ENCODE results near the gene PPP1R3D. TPM values are rescaled to one million over a fixed set of nuclear protein-coding genes. Genes with fewer than 3 reads are reported as not detected.

PPP1R3D gene
- polyA plus RNA-seq, 1 donor: 8.2 TPM

DNA sequence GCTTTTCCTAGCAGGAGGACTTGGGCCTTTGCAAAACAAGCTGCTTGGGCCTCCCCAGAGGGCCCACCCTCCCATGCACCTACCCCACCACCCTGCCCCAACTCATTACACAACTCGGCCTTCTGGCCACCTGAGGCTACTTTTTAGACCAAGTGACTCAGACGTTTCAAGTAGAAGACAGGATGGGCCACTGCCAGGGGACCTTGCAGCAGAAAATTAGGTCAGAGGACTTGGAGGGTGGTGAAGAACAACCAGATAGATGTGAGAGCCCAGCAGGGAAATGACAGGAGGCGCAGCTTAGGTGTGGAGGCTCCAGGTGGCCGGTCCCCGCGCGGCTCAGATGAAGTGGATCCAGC, 1.4 kb downstream of the PPP1R3D start:
- Histone ChIP-seq H3K27ac (ENCODE audit: low read length) (no peak overlapping the region), H3K4me3 (ENCODE audit: low read length) (no peak overlapping the region), H3K36me3 (ENCODE audit: control insufficient read depth, insufficient read depth, low read length) (peaks cover 3% of the 10 kb centered on the region), H3K4me1 (ENCODE audit: control insufficient read depth, insufficient read depth, low read length) (peaks cover 20% of the 10 kb centered on the region), H3K27me3 (ENCODE audit: control insufficient read depth, insufficient read depth, low read length) (no peaks in the 10 kb centered on the region), H3K9me3 (ENCODE audit: control insufficient read depth, low read depth, low read length) (peaks cover 7% of the 10 kb centered on the region)
- 100% methylated on average over 1 of the region's 7 CpGs for WGBS (ENCODE audit: insufficient coverage, low lambda C conversion rate)
- DNase-seq: peak in 1 of 2 donors; percentile 11

DNA sequence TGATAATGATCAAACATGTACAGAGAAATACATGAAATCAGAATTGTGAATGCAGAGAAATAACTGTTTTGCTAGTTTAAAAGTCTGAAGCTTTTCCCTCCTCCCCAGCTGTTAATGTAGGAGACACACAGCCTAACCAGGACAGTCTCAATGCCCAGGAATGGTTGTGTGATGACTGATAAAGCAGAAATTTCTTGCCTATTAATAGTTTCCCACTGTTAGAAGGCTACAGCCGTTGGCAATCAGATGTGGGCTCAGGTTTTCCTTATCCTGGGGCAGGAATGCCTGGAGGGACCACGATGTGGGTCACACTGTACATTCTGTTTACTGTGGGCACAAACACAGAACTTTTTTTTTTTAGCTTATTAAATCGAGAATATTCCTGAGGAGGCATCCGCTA, 1.9 kb downstream of the PPP1R3D start:
- Histone ChIP-seq H3K36me3 (ENCODE audit: control insufficient read depth, insufficient read depth, low read length) (peaks cover 2% of the 10 kb centered on the region), H3K27ac (ENCODE audit: low read length) (no peak overlapping the region), H3K4me1 (ENCODE audit: control insufficient read depth, insufficient read depth, low read length) (peaks cover 20% of the 10 kb centered on the region), H3K9me3 (ENCODE audit: control insufficient read depth, low read depth, low read length) (peaks cover 10% of the 10 kb centered on the region), H3K4me3 (ENCODE audit: low read length) (no peak overlapping the region), H3K27me3 (ENCODE audit: control insufficient read depth, insufficient read depth, low read length) (no peaks in the 10 kb centered on the region)
- DNase-seq: no peak
- whole genome bisulfite sequencing (ENCODE audit: insufficient coverage, low lambda C conversion rate): no CpG with 5 or more reads among the region's 4 CpGs

DNA sequence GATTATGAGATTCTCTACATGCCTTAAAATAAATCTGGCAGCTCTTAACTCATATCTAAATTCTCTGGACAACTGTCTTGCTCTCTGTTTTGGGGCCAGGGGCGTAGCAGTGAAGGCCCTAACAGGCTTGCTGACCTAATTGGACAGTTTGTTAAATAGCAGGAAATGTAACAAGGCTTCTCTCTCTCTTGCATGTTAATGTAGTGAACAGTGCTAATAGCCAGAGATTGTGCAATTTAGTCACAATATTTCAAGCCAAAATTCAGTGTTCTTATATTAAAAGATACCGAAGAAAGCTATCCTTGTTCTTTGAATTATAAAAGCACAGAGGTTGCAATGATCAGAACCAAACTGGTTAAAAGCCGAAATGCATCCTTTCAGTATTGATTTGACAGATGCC, 3.0 kb downstream of the PPP1R3D start:
- no peak for DNase-seq
- Histone ChIP-seq H3K9me3 (ENCODE audit: control insufficient read depth, low read depth, low read length) (peaks cover 15% of the 10 kb centered on the region), H3K4me1 (ENCODE audit: control insufficient read depth, insufficient read depth, low read length) (peaks cover 18% of the 10 kb centered on the region), H3K27me3 (ENCODE audit: control insufficient read depth, insufficient read depth, low read length) (no peaks in the 10 kb centered on the region), H3K4me3 (ENCODE audit: low read length) (no peak overlapping the region), H3K36me3 (ENCODE audit: control insufficient read depth, insufficient read depth, low read length) (no peaks in the 10 kb centered on the region), H3K27ac (ENCODE audit: low read length) (no peak overlapping the region)
- WGBS (ENCODE audit: insufficient coverage, low lambda C conversion rate): no CpG with 5 or more reads among the region's 3 CpGs

DNA sequence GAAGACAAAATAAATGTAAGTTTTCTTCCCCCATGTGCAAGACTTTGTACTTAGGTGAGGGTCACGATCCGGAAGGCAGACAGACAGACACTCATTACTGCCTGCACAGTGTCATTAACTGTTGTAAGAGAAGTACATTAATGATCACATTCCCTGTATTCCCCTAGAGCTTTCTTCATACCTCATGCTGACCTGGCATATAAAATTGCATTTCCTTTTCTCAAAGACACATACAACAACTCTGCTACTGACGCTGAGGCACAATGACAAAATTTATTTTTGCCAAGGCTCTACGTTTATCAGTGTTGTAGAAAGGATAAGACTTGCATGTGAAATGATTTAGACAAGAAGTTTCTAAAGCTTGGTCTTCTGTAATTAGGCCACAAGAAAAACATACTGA, 3.7 kb downstream of the PPP1R3D start:
- no CpG with 5 or more reads among the region's 4 CpGs for WGBS (ENCODE audit: insufficient coverage, low lambda C conversion rate)
- Histone ChIP-seq H3K27me3 (ENCODE audit: control insufficient read depth, insufficient read depth, low read length) (no peaks in the 10 kb centered on the region), H3K4me1 (ENCODE audit: control insufficient read depth, insufficient read depth, low read length) (peaks cover 11% of the 10 kb centered on the region), H3K36me3 (ENCODE audit: control insufficient read depth, insufficient read depth, low read length) (no peaks in the 10 kb centered on the region), H3K4me3 (ENCODE audit: low read length) (no peak overlapping the region), H3K9me3 (ENCODE audit: control insufficient read depth, low read depth, low read length) (peaks cover 15% of the 10 kb centered on the region), H3K27ac (ENCODE audit: low read length) (no peak overlapping the region)
- peak in 1 of 2 donors; percentile 31 for DNase-seq

DNA sequence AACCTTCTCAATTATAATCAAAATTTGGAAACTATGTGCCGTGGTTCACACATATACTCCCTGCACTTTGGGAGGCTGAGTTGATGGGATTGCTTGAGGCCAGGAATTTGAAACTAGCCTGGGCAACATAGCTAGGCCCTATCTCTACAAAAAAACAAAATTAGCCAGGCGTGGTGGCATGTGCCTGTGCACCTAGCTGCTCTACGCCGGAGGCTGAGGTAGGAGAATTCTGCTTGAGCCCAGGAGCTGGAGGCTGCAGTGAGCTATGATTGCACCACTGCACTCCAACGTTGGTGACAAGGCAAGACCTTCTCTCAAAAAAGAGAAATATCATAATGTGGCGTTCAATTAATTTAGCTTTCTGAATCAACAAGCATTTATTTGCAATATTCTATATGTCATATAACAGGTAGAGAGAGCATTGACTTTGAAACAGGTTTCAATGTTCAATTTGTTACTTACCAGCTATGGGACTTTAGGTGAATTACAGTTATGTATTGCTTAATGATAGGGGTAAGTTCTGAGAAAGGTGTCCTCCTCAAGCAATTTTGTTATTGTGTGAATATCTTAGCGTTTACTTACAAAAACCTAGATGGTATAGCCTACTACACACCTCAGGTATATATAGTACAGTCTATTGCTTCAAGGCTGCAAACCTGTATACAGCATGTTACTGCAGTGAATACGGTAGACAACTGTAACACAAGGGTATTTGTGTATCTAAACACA, 4.5 kb downstream of the PPP1R3D start:
- H3K27me3 ChIP-seq (ENCODE audit: control insufficient read depth, insufficient read depth, low read length): no peaks in the 10 kb centered on the region
- DNase-seq: no peak
- no peak overlapping the region for H3K4me3 ChIP-seq (ENCODE audit: low read length)
- H3K36me3 ChIP-seq (ENCODE audit: control insufficient read depth, insufficient read depth, low read length): no peaks in the 10 kb centered on the region
- H3K27ac ChIP-seq (ENCODE audit: low read length): no peak overlapping the region
- WGBS (ENCODE audit: insufficient coverage, low lambda C conversion rate): 91% methylated on average over 4 of the region's 8 CpGs
- H3K9me3 ChIP-seq (ENCODE audit: control insufficient read depth, low read depth, low read length): peaks cover 15% of the 10 kb centered on the region
- peaks cover 11% of the 10 kb centered on the region for H3K4me1 ChIP-seq (ENCODE audit: control insufficient read depth, insufficient read depth, low read length)

DNA sequence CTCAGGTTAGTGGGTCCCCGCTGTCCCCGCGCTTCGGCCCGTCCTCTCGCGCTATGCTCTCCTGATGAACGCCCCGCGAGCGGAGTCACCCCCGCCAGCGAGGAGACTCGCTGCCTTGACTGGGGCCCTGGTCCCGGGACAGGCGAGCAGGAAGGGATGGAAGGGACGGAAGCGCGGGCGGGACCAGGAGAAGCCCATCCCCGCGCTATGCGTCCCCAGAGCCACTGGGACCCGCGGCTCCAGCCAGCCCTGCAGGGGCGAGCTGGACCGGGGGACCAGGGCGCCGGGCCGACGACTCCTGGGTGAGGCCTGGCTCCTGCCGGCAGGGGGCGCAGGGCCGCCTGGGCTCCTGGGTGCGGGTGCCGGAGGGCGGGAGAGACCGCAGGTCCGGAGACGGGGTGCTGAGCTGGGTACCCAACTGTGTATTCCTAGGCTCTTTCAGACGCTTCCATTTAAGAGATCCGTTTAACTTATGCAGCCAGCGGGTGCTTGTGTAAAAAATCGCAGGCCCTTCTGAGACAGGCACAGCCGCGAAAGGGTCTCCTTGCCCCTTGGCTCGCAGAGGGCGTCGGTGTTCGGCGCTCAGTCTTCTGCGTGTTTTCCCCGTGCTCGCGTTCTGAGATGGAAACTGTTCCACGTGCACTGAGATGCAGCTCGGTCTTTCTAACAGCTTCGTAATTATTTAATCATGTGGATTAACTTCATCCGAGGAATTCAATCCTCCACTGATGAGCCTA, 6.1 kb downstream of the PPP1R3D start:
- H3K27ac ChIP-seq (ENCODE audit: low read length): no peak overlapping the region
- peaks cover 11% of the 10 kb centered on the region for H3K9me3 ChIP-seq (ENCODE audit: control insufficient read depth, low read depth, low read length)

DNA sequence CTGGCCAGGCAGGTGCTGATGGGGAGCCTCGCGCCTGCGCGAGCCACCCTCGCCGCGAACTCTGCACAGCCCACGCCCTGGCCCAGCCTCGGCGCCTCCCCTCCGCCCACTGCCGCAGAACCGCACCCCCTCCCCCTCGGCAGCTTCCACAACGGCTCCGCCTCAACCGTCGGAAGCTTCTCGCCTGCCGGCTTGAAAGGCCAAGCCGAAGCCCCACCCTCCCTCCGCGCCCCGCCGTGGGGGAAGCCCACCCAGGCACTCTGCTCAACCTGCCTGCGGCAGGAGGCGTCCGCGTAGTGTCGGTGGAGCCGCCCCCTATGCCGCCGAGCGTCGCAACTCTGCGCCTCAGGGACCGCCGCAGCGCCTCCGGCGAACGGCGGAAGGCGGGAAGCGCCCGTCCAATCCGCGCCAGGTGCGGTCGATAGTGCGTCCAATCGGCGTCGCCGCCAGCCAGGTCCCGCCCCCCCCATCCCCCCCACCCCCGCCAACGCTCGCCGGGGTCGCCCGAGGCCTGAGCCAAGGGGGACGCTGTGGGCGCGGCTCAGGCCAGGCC, 6.7 kb downstream of the PPP1R3D start, which contains the start of gene SYCP2:
TSS of gene SYCP2 (minus strand) at position 342 of the 553 bp plus-strand sequence. CDS start 11,224 bp downstream, outside the sequence.
- no peaks in the 10 kb centered on the region for H3K27me3 ChIP-seq (ENCODE audit: control insufficient read depth, insufficient read depth, low read length)
- no CpG with 5 or more reads among the region's 65 CpGs for WGBS (ENCODE audit: insufficient coverage, low lambda C conversion rate)
- H3K9me3 ChIP-seq (ENCODE audit: control insufficient read depth, low read depth, low read length): peaks cover 8% of the 10 kb centered on the region
- H3K4me3 ChIP-seq (ENCODE audit: low read length): peak within 1 kb of the TSS; percentile 61
- H3K4me1 ChIP-seq (ENCODE audit: control insufficient read depth, insufficient read depth, low read length): peaks cover 6% of the 10 kb centered on the region
- H3K27ac ChIP-seq (ENCODE audit: low read length): no peak within 1 kb of the TSS
- no peaks in the 10 kb centered on the region for H3K36me3 ChIP-seq (ENCODE audit: control insufficient read depth, insufficient read depth, low read length)
- peak in 1 of 2 donors; percentile 40 for DNase-seq

More for the DNA sequence above, 6.1 kb downstream of the PPP1R3D start:
- 83% methylated on average over 1 of the region's 59 CpGs for WGBS (ENCODE audit: insufficient coverage, low lambda C conversion rate)
- DNase-seq: peak; percentile 71 to 79
- Histone ChIP-seq H3K27me3 (ENCODE audit: control insufficient read depth, insufficient read depth, low read length) (no peaks in the 10 kb centered on the region), H3K4me3 (ENCODE audit: low read length) (peak overlapping the region; percentile 61), H3K4me1 (ENCODE audit: control insufficient read depth, insufficient read depth, low read length) (peaks cover 9% of the 10 kb centered on the region), H3K36me3 (ENCODE audit: control insufficient read depth, insufficient read depth, low read length) (no peaks in the 10 kb centered on the region)

DNA sequence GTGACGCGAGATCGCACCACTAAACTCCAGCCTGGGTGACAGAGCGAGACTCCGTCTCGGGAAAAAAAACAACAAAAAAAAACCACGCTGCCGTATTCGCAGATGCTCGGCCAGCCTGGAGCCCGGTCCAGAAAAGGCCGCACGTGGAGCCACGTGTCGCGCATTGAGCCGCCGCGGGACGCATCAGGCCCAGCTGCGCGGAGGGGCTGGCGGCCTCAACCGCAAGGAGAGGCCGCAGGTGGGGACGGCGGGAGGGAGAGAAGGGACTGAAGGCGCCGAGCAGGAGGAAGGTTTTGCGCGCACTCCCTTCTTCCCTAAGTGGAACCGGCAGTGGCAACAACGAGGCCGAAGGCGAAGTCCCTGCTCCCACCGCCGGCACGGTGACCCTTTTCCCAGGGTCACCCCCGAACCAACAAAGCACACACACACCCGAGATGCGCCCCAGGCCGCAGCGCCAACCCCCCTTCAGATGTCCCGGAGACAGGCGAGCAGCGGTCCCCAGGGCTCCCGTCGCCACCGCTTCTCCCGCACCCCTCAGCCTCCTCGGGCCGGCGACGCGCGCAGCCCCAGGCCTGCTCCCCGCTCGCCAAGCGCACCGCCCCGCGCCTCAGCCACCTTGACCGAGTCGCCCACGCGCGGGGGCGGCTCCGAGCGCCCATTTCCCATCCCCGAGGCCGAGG, 7.3 kb downstream of the PPP1R3D start:
- Histone ChIP-seq H3K27ac (ENCODE audit: low read length) (no peak overlapping the region), H3K36me3 (ENCODE audit: control insufficient read depth, insufficient read depth, low read length) (no peaks in the 10 kb centered on the region), H3K9me3 (ENCODE audit: control insufficient read depth, low read depth, low read length) (peaks cover 8% of the 10 kb centered on the region), H3K4me3 (ENCODE audit: low read length) (no peak overlapping the region), H3K27me3 (ENCODE audit: control insufficient read depth, insufficient read depth, low read length) (no peaks in the 10 kb centered on the region), H3K4me1 (ENCODE audit: control insufficient read depth, insufficient read depth, low read length) (peaks cover 4% of the 10 kb centered on the region)
- no peak for DNase-seq
- no CpG with 5 or more reads among the region's 72 CpGs for WGBS (ENCODE audit: insufficient coverage, low lambda C conversion rate)

DNA sequence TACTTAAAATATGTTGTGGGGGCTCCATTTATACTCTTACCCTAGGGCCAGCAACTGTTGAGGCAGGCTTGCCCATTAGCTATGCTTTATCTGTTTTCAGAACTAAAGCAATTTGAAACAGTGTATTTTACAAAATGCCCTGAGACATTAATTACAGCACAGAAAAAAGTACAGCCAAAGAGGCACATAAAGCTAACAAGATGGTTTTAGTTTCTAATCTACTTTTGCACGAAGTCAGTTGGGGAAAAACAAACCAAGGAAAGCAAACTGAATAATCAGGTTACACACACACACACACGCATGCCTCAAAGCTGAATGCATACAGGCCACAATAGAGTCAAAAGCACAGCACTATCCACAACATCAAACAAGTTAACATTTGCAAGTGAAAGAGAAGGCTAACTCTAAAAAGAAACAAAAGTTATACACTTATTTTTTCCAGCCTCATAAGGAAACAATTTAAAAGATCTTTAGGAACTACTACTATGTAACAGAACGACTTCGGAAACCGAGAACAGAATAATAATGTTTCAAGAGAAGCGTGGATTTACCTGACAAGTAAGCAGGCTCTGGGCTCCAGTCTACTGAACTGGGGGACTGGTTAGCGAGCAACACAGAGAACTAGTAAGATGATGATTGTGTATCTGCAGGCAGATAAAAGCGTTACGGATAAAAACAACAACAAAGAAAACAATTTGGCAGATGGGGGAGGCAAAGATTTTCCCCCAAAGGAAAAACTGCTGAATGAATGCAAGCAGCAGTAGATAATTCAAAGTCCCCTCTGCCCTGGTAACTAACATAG, 8.4 kb downstream of the PPP1R3D start:
- Histone ChIP-seq H3K4me1 (ENCODE audit: control insufficient read depth, insufficient read depth, low read length) (no peaks in the 10 kb centered on the region), H3K27me3 (ENCODE audit: control insufficient read depth, insufficient read depth, low read length) (no peaks in the 10 kb centered on the region), H3K4me3 (ENCODE audit: low read length) (no peak overlapping the region), H3K9me3 (ENCODE audit: control insufficient read depth, low read depth, low read length) (peaks cover 8% of the 10 kb centered on the region), H3K27ac (ENCODE audit: low read length) (no peak overlapping the region), H3K36me3 (ENCODE audit: control insufficient read depth, insufficient read depth, low read length) (no peaks in the 10 kb centered on the region)
- 90% methylated on average over 6 of the region's 9 CpGs for WGBS (ENCODE audit: insufficient coverage, low lambda C conversion rate)
- DNase-seq: no peak

DNA sequence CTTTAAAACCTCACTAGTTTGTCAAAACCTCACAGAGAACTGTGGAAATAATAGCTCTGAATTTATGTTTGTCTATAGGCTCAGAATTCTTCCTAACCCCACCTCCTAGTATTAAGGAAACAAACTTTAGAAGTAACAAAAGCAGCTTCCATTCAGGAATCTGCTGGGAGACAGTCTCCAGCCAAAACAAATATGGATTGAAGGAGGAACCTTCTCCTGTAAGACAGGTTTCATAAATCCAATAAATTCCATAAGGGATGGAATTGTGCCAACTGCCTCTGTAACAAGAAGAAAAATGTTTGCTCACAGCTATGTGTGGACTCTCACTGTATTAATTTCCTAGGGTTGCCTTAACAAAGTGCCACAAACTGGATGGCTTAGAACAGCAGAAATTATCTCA, 14.2 kb downstream of the PPP1R3D start:
- Histone ChIP-seq H3K4me3 (ENCODE audit: low read length) (no peak overlapping the region), H3K27ac (ENCODE audit: low read length) (no peak overlapping the region), H3K4me1 (ENCODE audit: control insufficient read depth, insufficient read depth, low read length) (no peaks in the 10 kb centered on the region), H3K27me3 (ENCODE audit: control insufficient read depth, insufficient read depth, low read length) (no peaks in the 10 kb centered on the region), H3K9me3 (ENCODE audit: control insufficient read depth, low read depth, low read length) (no peaks in the 10 kb centered on the region), H3K36me3 (ENCODE audit: control insufficient read depth, insufficient read depth, low read length) (no peaks in the 10 kb centered on the region)
- DNase-seq: peak in 1 of 2 donors; percentile 20

Data from large intestine (tissue), 3 donors.